A549 (cell line): ENCODE data around the gene MYO3A.

Source experiments
- EP300 ChIP-seq, 2 experiments: fragments of >200 bp; sonication (Bioruptor Twin); formaldehyde crosslinking; IDR thresholded peaks; 2 replicates in 1 of 2; 3 replicates in 1 of 2; pipeline ENCODE4 v1.6.1; 2016 to 2017
- ESRRA ChIP-seq: fragments of 150-350 bp; IDR thresholded peaks from 2 replicates; pipeline ENCODE4 v1.6.1; 2014; ENCODE audit warnings: mild to moderate bottlenecking, low read length, borderline replicate concordance
- JUNB ChIP-seq: fragments of >200 bp; sonication (Bioruptor Twin); formaldehyde crosslinking; IDR thresholded peaks from 2 replicates; pipeline ENCODE4 v1.6.1; 2016
- MYC ChIP-seq: IDR thresholded peaks from 2 replicates; pipeline ENCODE4 v1.6.1; 2012; ENCODE audit warnings: mild to moderate bottlenecking, inconsistent platforms, low read length, improper control_type of control experiment, borderline replicate concordance
- NR3C1 ChIP-seq: fragments of >200 bp; sonication (Bioruptor Twin); formaldehyde crosslinking; IDR thresholded peaks from 3 replicates; pipeline ENCODE4 v1.6.1; 2017
- POLR2A ChIP-seq: IDR thresholded peaks from 2 replicates; pipeline ENCODE4 v1.6.1; 2012; ENCODE audit warnings: mild to moderate bottlenecking, low read length
- RFX5 ChIP-seq: fragments of 450-650 bp; IDR thresholded peaks from 2 replicates; pipeline ENCODE4 v1.7.1; 2014; ENCODE audit warnings: antibody characterized with exemption, mild to moderate bottlenecking, moderate library complexity
- TFCP2L1 ChIP-seq: fragments of 250-450 bp; sonication (Bioruptor Pico); IDR thresholded peaks from 2 replicates; pipeline ENCODE4 v1.5.0; 2021; ENCODE audit warnings: mild to moderate bottlenecking
- TF ChIP-seq, protein P1 (sequence below): fragments of >200 bp; sonication (Bioruptor Twin); formaldehyde crosslinking; IDR thresholded peaks from 3 replicates; pipeline ENCODE4 v1.5.1; 2016
- TF ChIP-seq, protein P2 (sequence below): IDR thresholded peaks from 2 replicates; pipeline ENCODE4 v1.6.1; 2012; ENCODE audit warnings: low read depth, borderline replicate concordance
- TF ChIP-seq, protein P3 (sequence below): fragments of 150-350 bp; IDR thresholded peaks from 2 replicates; pipeline ENCODE4 v1.6.1; 2014; ENCODE audit warnings: low read depth, mild to moderate bottlenecking, low read length
- TF ChIP-seq, protein P4 (sequence below): fragments of 450-650 bp; IDR thresholded peaks from 2 replicates; pipeline ENCODE4 v1.6.1; 2014; ENCODE audit warnings: antibody characterized with exemption

DNA sequence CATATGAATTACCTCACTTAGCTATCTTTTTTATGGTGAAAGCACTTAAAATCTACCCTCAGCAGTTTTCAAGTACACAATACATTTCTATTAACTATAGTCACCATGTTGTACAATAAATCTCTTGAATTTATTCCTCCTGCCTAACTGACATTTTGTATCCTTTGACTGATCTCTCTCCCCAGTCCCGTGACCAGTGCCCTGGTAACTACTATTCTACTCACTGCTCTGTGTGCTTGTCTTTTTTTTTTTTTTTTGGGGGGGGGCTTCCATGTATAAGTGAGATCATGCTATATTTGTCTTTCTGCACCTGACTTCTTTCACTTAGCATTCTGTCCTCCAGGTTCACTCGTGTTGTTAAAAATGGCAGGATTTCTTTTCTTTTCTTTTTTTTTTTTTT is 271.2 kb downstream of the MYO3A start:
- TF ChIP-seq, protein P1, sequence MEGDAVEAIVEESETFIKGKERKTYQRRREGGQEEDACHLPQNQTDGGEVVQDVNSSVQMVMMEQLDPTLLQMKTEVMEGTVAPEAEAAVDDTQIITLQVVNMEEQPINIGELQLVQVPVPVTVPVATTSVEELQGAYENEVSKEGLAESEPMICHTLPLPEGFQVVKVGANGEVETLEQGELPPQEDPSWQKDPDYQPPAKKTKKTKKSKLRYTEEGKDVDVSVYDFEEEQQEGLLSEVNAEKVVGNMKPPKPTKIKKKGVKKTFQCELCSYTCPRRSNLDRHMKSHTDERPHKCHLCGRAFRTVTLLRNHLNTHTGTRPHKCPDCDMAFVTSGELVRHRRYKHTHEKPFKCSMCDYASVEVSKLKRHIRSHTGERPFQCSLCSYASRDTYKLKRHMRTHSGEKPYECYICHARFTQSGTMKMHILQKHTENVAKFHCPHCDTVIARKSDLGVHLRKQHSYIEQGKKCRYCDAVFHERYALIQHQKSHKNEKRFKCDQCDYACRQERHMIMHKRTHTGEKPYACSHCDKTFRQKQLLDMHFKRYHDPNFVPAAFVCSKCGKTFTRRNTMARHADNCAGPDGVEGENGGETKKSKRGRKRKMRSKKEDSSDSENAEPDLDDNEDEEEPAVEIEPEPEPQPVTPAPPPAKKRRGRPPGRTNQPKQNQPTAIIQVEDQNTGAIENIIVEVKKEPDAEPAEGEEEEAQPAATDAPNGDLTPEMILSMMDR = no peak
- no peak for TF ChIP-seq RFX5
- no peak for TF ChIP-seq POLR2A
- no peak for TF ChIP-seq JUNB
- TF ChIP-seq, protein P2, sequence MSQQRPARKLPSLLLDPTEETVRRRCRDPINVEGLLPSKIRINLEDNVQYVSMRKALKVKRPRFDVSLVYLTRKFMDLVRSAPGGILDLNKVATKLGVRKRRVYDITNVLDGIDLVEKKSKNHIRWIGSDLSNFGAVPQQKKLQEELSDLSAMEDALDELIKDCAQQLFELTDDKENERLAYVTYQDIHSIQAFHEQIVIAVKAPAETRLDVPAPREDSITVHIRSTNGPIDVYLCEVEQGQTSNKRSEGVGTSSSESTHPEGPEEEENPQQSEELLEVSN = no peak
- no peak for TF ChIP-seq NR3C1
- no peak for TF ChIP-seq EP300 (IDR thresholded peaks at IDR 0.05)
- TF ChIP-seq, protein P3, sequence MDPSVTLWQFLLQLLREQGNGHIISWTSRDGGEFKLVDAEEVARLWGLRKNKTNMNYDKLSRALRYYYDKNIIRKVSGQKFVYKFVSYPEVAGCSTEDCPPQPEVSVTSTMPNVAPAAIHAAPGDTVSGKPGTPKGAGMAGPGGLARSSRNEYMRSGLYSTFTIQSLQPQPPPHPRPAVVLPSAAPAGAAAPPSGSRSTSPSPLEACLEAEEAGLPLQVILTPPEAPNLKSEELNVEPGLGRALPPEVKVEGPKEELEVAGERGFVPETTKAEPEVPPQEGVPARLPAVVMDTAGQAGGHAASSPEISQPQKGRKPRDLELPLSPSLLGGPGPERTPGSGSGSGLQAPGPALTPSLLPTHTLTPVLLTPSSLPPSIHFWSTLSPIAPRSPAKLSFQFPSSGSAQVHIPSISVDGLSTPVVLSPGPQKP = no peak
- TF ChIP-seq ESRRA = no peak
- TF ChIP-seq, protein P4, sequence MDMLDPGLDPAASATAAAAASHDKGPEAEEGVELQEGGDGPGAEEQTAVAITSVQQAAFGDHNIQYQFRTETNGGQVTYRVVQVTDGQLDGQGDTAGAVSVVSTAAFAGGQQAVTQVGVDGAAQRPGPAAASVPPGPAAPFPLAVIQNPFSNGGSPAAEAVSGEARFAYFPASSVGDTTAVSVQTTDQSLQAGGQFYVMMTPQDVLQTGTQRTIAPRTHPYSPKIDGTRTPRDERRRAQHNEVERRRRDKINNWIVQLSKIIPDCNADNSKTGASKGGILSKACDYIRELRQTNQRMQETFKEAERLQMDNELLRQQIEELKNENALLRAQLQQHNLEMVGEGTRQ = no peak
- TF ChIP-seq MYC = no peak
- no peak for TF ChIP-seq TFCP2L1 (CRISPR knock-in tag)
